Esophagus squamous epithelium (tissue), 5 donors: ENCODE measurements around the gene SLC38A5. TPM values are rescaled to one million over a fixed set of nuclear protein-coding genes. Genes with fewer than 3 reads are reported as not detected.

Source experiments
- DNase-seq: peaks from one replicate; lab custom pipeline; 2025; lab: John Stamatoyannopoulos, UW
- H3K27ac ChIP-seq, 4 donors: fragments of 200-600 bp; sonication (generic); one replicate each; pipeline ENCODE4 v1.5.1; 2016 to 2019; ENCODE audit warnings: mild to moderate bottlenecking in 1 of 4
- H3K27me3 ChIP-seq, 4 donors: fragments of 200-600 bp; sonication (generic); 1 replicate in 3 of 4; 2 replicates in 1 of 4; pipeline versions ENCODE4 v1.5.1 to v1.6.0; 2017 to 2021; ENCODE audit warnings: antibody characterized with exemption in 1 of 4
- H3K36me3 ChIP-seq, 3 donors: fragments of 200-600 bp; sonication (generic); one replicate each; pipeline ENCODE4 v1.5.1; 2016 to 2019
- H3K4me1 ChIP-seq, 3 donors: fragments of 200-600 bp; sonication (generic); one replicate each; pipeline ENCODE4 v1.5.1; 2017 to 2019
- H3K4me3 ChIP-seq, 4 donors: fragments of 200-600 bp; sonication (generic); 1 replicate in 3 of 4; 2 replicates in 1 of 4; pipeline ENCODE4 v1.5.1; 2016 to 2019; ENCODE audit warnings: mild to moderate bottlenecking in 2 of 4, moderate library complexity in 1 of 4
- H3K9me3 ChIP-seq, 3 donors: fragments of 200-600 bp; sonication (generic); one replicate each; pipeline ENCODE4 v1.5.1; 2016 to 2019
- POLR2A ChIP-seq, 4 donors: fragments of 450-650 bp; IDR thresholded peaks; one replicate each; pipeline ENCODE4 v1.6.1; 2017; ENCODE audit warnings: antibody characterized with exemption in 4 of 4, mild to moderate bottlenecking in 4 of 4, moderate library complexity in 3 of 4
- WGBS, 2 donors: methylation state at CpG; one replicate each; pipeline ENCODE4 v1.1.5; 2018; 5-methylcytosine and 5-hydroxymethylcytosine counted together
- intact Hi-C: fragments of 100-400 bp; cut with DNase I; formaldehyde crosslinking; loops from one replicate; pipeline ENCODE4 v1.15.0; 2022
- total RNA-seq, 4 donors: library from RNA; depleted of rRNA; stranded (reverse); fragments of >200 nt; gene quantifications; one replicate each; pipeline ENCODE4 v1.1.0, GENCODE V29; 2016
- TF ChIP-seq, protein P1 (sequence below), 6 experiments: fragments of 450-650 bp in 4 of 6; fragments of 200-600 bp in 2 of 6; sonication (generic) in 2 of 6; IDR thresholded peaks; one replicate each; pipeline ENCODE4 v1.5.1; 2016 to 2019; ENCODE audit warnings: antibody characterized with exemption in 6 of 6, mild to moderate bottlenecking in 4 of 6, moderate library complexity in 4 of 6
- donor health status: DM: yes; HTN: yes; CAD: no.

Gene SLC38A5
- total RNA-seq, 4 donors from 2014 or later, result 9.6 to 25.4 (median 24.7) TPM

DNA sequence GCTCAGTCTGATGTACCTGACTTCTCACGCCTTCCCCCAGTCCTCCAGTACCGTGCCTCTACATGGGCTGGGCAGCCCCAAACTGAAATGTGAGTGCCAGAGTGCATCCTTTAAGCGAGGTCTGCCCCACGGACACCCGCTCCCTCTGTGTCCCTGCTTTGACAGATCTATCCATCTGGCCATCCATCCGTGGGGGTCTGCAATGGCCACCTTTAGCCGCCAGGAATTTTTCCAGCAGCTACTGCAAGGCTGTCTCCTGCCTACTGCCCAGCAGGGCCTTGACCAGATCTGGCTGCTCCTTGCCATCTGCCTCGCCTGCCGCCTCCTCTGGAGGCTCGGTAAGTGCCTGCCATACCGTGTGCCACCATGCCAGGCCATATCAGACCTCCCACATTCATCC, 39.6 kb upstream of the SLC38A5 start:
- intact Hi-C loops, result no loop called here
- H3K27ac ChIP-seq, result no peak overlapping the region
- DNase-seq, result no peak
- peaks cover 0 to 21% (median 4%) of the 10 kb centered on the region in 3 donors for H3K4me1 ChIP-seq
- 65% methylated on average over 11 of the region's 11 CpGs; no CpG with 5 or more reads in 1 of the 2 donors for WGBS, 2 donors
- TF ChIP-seq, protein P1, sequence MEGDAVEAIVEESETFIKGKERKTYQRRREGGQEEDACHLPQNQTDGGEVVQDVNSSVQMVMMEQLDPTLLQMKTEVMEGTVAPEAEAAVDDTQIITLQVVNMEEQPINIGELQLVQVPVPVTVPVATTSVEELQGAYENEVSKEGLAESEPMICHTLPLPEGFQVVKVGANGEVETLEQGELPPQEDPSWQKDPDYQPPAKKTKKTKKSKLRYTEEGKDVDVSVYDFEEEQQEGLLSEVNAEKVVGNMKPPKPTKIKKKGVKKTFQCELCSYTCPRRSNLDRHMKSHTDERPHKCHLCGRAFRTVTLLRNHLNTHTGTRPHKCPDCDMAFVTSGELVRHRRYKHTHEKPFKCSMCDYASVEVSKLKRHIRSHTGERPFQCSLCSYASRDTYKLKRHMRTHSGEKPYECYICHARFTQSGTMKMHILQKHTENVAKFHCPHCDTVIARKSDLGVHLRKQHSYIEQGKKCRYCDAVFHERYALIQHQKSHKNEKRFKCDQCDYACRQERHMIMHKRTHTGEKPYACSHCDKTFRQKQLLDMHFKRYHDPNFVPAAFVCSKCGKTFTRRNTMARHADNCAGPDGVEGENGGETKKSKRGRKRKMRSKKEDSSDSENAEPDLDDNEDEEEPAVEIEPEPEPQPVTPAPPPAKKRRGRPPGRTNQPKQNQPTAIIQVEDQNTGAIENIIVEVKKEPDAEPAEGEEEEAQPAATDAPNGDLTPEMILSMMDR (IDR thresholded peaks at IDR 0.05), result no peak
- TF ChIP-seq POLR2A (IDR thresholded peaks at IDR 0.05), result no peak
- H3K9me3 ChIP-seq, result no peaks in the 10 kb centered on the region
- peak overlapping the region; percentile 56 to 82 (median 66) for H3K4me3 ChIP-seq
- H3K27me3 ChIP-seq, result no peaks in the 10 kb centered on the region
- peaks cover 0 to 10% (median 0%) of the 10 kb centered on the region in 3 donors for H3K36me3 ChIP-seq

DNA sequence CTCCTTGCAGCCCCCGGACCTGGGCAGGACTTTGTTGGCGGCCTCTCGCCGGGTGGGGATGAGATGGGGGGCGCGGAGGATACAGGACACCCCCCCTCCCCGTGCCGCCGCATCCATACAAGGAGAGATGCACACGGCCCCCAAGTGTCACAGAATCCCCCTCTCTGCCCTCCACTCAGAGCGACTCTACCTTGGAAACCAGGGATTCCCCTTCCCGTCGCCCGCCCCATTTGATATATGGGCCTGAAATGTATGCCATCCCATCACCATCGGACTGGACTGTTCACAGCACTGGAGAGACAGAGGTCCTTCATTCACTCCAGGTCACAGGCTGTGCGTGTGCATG, 39.2 kb upstream of the SLC38A5 start:
- H3K4me3 ChIP-seq, result peak overlapping the region; percentile 56 to 82 (median 66)
- intact Hi-C loops, result no loop called here
- TF ChIP-seq POLR2A (IDR thresholded peaks at IDR 0.05), result no peak
- TF ChIP-seq, protein P1 (IDR thresholded peaks at IDR 0.05), result no peak
- peak overlapping the region; percentile 79 to 89 (median 86) for H3K27ac ChIP-seq
- DNase-seq, result no peak
- peaks cover 0 to 20% (median 4%) of the 10 kb centered on the region in 3 donors for H3K4me1 ChIP-seq
- H3K9me3 ChIP-seq, result no peaks in the 10 kb centered on the region
- H3K27me3 ChIP-seq, result no peaks in the 10 kb centered on the region
- peaks cover 0 to 10% (median 0%) of the 10 kb centered on the region in 3 donors for H3K36me3 ChIP-seq
- WGBS, 2 donors, result no CpG with 5 or more reads among the region's 16 CpGs

DNA sequence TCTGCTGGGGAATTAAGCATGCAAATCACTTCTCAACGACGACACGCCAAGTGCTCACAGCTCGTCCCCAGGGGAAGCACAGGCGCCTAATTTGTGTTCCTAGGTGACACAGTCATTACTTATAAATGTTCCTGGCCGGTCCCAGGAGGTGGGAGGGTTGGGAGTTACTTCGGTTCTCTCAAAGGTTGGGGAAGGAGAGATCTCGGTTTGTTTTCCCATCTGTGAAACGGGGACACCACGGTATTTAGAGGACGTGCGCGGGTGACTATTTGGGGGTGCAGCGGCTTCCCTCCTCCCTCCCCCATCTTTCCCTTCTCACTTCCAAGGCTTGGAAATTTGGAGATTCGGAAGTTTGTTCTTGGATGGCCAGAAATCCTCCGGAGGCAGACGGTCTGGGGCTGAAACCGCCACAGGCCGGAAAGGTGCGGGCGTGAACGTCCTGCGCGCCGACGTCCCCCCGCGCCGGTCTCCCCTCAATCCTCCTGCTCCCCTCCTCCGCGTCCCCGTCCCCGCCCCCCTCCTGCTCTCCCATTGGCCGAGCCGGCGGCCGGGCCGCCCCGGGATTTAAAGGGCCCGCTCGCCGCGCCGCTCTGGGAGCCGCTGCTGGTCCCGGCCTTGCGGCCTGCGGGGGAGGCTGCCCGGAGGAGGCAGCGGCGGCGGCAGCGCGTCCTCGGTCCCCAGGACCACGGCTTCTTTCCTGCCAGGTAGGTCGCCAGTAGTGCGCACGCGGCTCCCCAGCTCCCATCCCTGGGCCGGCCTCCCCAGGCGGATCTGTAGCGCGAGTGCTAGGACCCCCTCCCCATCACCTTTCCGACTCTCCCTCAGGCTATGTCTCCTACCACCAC, 38.6 kb upstream of the SLC38A5 start, which contains the start of gene PORCN:
Gene PORCN, plus strand, starts transcription at position 593 of the 845 bp plus-strand sequence. CDS start 829 bp downstream, outside the sequence.
- Histone ChIP-seq H3K27ac (peak within 1 kb of the TSS; percentile 79 to 89 (median 86)), H3K9me3 (no peaks in the 10 kb centered on the region), H3K4me1 (peaks cover 0 to 17% (median 4%) of the 10 kb centered on the region in 3 donors), H3K36me3 (peaks cover 0 to 10% (median 0%) of the 10 kb centered on the region in 3 donors), H3K4me3 (peak within 1 kb of the TSS; percentile 56 to 82 (median 66)), H3K27me3 (no peaks in the 10 kb centered on the region)
- DNase-seq, result peak; percentile 29
- 20% methylated on average over 25 of the region's 65 CpGs; no CpG with 5 or more reads in 1 of the 2 donors for WGBS, 2 donors
- intact Hi-C loops, result no loop called here
- TF ChIP-seq, protein P1 (IDR thresholded peaks at IDR 0.05), result no peak
- peak in 2 of 4 donors; percentile 42 to 67 for TF ChIP-seq POLR2A (IDR thresholded peaks at IDR 0.05)

DNA sequence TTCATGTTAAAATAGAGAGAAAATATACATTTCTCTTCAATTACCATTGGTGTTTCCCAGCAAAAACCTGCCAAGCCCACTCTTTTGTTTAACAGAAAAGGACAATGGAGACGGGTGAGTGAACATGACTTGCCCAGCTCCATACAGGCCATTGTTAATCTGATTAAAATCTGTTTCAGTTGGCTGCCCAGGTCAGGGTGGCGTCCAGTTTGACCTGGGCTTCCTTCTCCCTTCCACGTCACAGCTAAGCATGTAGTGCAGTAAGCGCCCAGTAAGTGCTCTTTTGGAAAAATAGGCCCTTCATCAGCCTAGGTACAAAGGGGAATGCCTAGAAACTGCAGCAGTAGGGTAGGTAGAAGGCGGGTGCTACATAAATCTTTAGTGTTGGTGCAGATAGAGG, 37.2 kb upstream of the SLC38A5 start:
- Histone ChIP-seq H3K4me1 (peaks cover 0 to 17% (median 4%) of the 10 kb centered on the region in 3 donors), H3K9me3 (no peaks in the 10 kb centered on the region), H3K4me3 (no peak overlapping the region), H3K27ac (no peak overlapping the region), H3K27me3 (no peaks in the 10 kb centered on the region), H3K36me3 (peaks cover 0 to 1% (median 0%) of the 10 kb centered on the region in 3 donors)
- WGBS, 2 donors, result 80 to 87% methylated on average over 2 to 4 of the region's 5 CpGs
- no peak for TF ChIP-seq POLR2A (IDR thresholded peaks at IDR 0.05)
- TF ChIP-seq, protein P1 (IDR thresholded peaks at IDR 0.05), result no peak
- no peak for DNase-seq
- intact Hi-C loops, result no loop called here

DNA sequence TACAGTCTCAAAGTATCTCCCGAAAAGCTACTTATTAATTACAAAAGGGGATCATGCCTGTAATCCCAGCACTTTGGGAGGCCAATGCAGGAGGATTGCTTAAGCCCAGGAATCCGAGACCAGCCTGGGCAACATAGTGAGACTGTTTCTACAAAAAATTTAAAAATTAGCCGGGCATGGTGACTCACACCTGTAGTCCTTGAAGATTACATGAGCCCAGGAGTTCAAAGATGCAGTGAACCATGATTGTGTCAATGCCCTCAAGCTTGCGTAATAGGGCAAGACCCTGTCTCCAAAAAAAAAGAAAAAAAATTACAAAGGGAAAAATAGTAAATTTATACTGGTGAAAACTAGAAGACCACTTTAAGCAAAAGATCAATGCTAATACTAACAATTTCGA, 35.4 kb upstream of the SLC38A5 start:
- Histone ChIP-seq H3K4me3 (no peak overlapping the region), H3K27ac (no peak overlapping the region), H3K9me3 (no peaks in the 10 kb centered on the region), H3K4me1 (peaks cover 0 to 17% (median 4%) of the 10 kb centered on the region in 3 donors), H3K36me3 (no peaks in the 10 kb centered on the region), H3K27me3 (no peaks in the 10 kb centered on the region)
- DNase-seq, result no peak
- 61 to 72% methylated on average over 5 of the region's 5 CpGs for WGBS, 2 donors
- intact Hi-C loops, result no loop called here
- no peak for TF ChIP-seq POLR2A (IDR thresholded peaks at IDR 0.05)
- TF ChIP-seq, protein P1 (IDR thresholded peaks at IDR 0.05), result no peak
